AG09309 (cell line): ENCODE measurements around the gene ZNF202.
A peak's percentile ranks its signal among the peaks of the same experiment; 100 is the strongest.

Experiments
- DNase-seq: peaks from one replicate; pipeline ENCODE4 v3.0.0-alpha.2; 2010; ENCODE audit warnings: low read depth
- H3K4me3 ChIP-seq: 2 replicates; pipeline ENCODE4 v1.5.1; 2011; ENCODE audit warnings: mild to moderate bottlenecking, low read depth, low read length, moderate library complexity; ENCODE audit not compliant: control insufficient read depth
- CTCF ChIP-seq: IDR thresholded peaks from 2 replicates; pipeline ENCODE4 v1.5.1; 2011; ENCODE audit warnings: mild to moderate bottlenecking, low read depth, low read length, inconsistent platforms; ENCODE audit not compliant: insufficient read depth, control insufficient read depth; ENCODE audit errors: missing control alignments

Gene ZNF202

GRCh38 chr11:123742724-123743120 lies 1.3 kb upstream of the ZNF202 start:
- no peak for TF ChIP-seq CTCF
- H3K4me3 ChIP-seq, result no peak overlapping the region
- DNase-seq, result no peak

GRCh38 chr11:123742031-123742723 lies 717 bp upstream of the ZNF202 start:
- peak overlapping the region; percentile 92 for H3K4me3 ChIP-seq
- no peak for TF ChIP-seq CTCF
- DNase-seq, result no peak

GRCh38 chr11:123740787-123741158 lies 687 bp downstream of the ZNF202 start:
- H3K4me3 ChIP-seq, result peak overlapping the region; percentile 92
- TF ChIP-seq CTCF, result no peak
- no peak for DNase-seq

- H3K4me3 ChIP-seq, result no peak overlapping the region
- DNase-seq, result no peak
- TF ChIP-seq CTCF, result no peak
Observed at GRCh38 chr11:123738374-123738773, 3.1 kb downstream of the ZNF202 start.

GRCh38 chr11:123736769-123737168 lies 4.7 kb downstream of the ZNF202 start:
- no peak for TF ChIP-seq CTCF
- no peak overlapping the region for H3K4me3 ChIP-seq
- DNase-seq, result no peak

GRCh38 chr11:123729602-123730001 lies 11.9 kb downstream of the ZNF202 start:
- no peak for TF ChIP-seq CTCF
- no peak overlapping the region for H3K4me3 ChIP-seq
- no peak for DNase-seq
